SHP77 treated with DMSO at 0.1 percent for 48 hours (cell line): ENCODE data around the gene CCDC85B.

Source experiments
- DNase-seq: peaks from one replicate; lab custom pipeline; 2025; lab: John Stamatoyannopoulos, UW

CCDC85B gene

GRCh38 chr11:65857853-65858680 is 32.4 kb upstream of the CCDC85B start, which contains the start of gene CFL1:
TSS of gene CFL1 (minus strand) at chr11:65858180. CDS start at chr11:65858099, 81 bp downstream.
- peak; percentile 92 for DNase-seq

- peak; percentile 72 for DNase-seq
These were observed 31.8 kb upstream of the CCDC85B start for GRCh38 chr11:65858681-65859087.

DNA sequence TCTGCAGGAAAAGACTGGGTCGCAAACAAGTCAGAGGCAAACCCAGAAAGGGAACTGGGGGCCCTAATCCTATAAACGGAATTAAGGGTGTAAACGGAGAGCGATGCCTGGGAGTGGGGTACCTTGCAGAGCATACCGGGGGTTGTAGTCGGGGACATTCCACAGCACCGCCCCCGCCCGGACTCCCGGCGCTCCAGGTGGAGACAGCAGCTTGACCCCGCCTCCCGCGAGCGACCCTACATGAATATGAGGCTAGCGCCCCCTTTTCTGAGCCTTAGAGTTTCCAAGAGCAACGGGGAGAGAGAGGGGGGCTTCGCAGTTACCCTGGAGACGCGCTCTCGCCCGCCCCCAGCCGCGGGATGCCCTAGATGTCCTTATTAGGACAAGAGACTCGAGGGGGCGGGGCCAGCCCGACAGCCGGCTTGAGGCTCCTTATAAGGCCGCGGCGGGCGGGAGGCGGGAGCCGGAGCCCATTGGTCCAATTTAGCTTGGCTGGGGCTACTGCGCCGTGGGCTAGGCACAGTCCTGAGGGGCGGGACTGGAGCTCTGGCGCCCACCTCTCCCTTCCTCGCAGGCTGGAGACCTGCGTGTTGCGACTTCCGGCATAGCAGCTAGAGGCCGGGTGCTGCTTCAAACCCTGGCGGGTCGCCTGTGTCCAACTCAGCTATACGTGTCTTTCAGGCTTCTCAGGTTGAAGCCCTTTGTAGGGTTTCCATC is 31.2 kb upstream of the CCDC85B start:
- DNase-seq, result peak; percentile 93

DNA sequence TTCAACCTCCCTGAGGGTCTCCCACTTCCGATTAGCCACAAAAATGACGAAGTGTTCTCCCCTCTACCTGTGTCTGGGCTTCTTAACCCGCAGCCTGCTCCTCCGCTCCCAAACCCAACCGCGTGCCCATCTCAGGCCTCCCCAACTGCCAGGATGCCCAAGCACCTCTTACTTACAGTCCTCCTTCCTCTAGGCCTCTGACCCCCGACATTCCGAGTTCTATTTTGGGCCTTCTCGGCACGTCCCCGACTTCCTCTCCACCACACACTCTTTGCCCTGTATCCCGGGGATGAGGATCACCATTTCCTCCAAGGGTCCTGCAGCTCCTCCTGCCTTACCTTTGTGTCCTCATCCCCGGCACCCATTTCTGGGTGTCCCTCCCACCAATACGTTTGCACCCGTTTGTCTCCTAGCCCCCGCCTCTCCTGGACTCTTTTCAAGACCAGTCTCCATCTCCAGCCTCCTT is 30.6 kb upstream of the CCDC85B start:
- no peak for DNase-seq

DNA sequence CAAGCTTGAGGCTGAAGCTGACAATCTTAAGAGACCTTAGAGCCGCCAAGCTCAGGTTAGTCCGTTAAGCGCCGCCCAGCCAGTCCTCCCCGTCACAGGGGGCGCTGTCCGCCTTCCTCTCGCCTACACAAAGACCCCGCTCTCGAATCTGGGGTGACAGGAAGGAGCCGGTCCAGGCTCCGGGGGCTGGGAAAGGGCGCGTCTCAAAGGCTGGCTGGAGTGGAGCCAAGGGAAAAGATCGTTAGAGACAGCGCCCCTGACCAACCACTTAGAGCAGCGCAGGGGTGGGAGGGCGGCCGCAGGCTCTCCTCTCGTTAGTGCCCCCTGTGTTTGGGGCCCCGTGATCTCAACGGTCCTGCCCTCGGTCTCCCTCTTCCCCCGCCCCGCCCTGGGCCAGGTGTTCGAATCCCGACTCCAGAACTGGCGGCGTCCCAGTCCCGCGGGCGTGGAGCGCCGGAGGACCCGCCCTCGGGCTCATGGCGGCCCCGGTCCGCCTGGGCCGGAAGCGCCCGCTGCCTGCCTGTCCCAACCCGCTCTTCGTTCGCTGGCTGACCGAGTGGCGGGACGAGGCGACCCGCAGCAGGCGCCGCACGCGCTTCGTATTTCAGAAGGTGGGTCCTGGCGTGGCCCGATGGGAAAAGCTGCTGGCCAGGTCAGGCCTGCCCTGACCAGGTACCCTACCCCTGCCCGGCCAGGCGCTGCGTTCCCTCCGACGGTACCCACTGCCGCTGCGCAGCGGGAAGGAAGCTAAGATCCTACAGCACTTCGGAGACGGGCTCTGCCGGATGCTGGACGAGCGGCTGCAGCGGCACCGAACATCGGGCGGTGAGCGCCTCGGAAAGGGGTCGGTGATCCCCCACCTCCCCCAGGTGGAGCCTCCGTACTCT is 30.0 kb upstream of the CCDC85B start, which contains the start of gene MUS81:
Gene MUS81, plus strand, starts transcription at position 156 of the 887 bp plus-strand sequence. Its CDS starts 321 bp downstream, at position 477.
- peak; percentile 93 for DNase-seq

- DNase-seq, result no peak
These were observed 29.3 kb upstream of the CCDC85B start for GRCh38 chr11:65861165-65861505.

- DNase-seq, result no peak
These were observed 28.8 kb upstream of the CCDC85B start for GRCh38 chr11:65861533-65862183.

DNA sequence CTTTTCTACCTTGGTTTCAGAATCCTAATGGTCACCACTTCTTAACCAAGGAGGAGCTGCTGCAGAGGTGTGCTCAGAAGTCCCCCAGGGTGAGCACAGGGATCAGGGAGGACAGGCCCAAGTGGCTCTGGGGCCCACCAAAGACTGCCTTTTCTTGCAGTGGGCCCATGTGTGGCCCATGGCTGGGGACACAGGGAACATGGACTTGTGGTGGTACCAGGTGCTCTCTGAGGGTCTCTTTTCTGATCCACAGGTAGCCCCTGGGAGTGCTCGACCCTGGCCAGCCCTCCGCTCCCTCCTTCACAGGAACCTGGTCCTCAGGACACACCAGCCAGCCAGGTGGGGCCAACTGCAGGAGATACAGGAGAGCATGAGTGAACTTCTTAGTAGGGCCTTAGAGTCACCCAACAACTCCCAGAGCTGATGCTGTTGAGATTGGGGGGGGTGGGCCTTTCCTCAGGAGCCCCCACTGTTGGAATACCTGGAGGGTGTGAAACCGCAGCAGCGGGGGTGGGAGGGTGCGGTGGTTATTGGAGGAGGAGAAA is 28.2 kb upstream of the CCDC85B start:
- DNase-seq, result no peak

GRCh38 chr11:65862941-65863888 is 27.3 kb upstream of the CCDC85B start:
- DNase-seq, result no peak

DNA sequence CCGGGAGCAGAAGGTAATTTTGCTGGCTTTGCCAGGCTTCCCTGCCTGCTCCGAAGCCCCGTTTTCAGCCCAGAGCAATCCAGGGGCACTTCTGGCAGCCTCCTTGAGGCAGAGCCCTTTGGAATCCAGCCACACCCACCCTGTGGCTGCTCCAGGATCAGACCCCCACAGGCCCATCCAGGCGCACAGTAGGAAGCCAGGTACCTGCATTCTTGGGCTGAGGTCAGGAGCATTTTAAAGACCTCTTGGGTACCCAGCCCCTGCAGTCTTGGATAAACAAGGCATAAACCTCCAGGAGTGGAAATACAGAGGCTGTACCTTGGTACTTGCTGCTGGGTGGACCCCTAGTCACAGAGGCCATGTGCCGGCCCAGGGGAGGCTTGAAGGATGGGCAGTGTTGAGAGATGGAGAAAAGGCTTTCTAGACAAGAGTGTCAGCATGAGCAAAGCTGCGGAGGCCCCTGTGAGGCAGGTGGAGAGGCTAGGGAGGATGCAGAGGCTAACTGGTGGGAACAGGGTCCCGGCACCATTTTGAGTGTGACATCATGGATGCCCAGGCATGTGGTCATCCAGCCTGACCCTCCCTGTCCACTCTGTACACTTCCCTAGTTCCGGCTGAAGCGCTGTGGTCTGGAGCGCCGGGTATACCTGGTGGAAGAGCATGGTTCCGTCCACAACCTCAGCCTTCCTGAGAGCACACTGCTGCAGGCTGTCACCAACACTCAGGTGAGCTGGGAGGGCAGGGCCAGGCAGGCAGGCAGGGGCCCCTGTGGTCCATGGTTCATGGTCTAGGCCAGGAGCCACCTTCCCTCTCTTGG is 26.4 kb upstream of the CCDC85B start:
- no peak for DNase-seq

DNA sequence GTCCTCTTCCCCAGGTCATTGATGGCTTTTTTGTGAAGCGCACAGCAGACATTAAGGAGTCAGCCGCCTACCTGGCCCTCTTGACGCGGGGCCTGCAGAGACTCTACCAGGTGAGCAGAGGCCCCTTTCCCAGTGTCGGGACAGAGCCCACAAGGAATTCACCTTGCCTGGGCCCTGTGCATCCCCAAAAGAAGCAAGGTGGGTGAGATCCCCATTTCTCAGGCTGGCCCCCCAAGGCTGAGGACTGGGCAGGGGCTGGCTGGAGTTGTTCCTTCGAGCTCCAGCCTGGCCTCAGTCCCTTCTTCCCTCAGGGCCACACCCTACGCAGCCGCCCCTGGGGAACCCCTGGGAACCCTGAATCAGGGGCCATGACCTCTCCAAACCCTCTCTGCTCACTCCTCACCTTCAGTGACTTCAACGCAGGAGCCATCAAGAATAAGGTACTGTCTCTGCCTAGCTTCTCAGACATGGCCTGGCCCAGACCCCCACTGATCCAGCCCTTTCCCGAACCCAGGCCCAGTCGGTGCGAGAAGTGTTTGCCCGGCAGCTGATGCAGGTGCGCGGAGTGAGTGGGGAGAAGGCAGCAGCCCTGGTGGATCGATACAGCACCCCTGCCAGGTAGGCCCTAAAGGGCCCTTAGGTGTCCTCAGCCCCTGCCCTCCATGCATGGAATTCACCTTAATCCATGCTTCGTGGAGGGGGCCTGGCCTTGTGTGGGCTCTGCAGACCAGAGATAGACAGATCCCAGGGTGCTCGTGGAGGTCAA is 25.6 kb upstream of the CCDC85B start:
- no peak for DNase-seq

- DNase-seq, result no peak
These were observed 24.8 kb upstream of the CCDC85B start for GRCh38 chr11:65865550-65866172.

- no peak for DNase-seq
These were observed 23.8 kb upstream of the CCDC85B start for GRCh38 chr11:65866509-65867283.

GRCh38 chr11:65867284-65868071 is 23.0 kb upstream of the CCDC85B start:
- no peak for DNase-seq

GRCh38 chr11:65868076-65868667 is 22.3 kb upstream of the CCDC85B start:
- no peak for DNase-seq

- DNase-seq, result no peak
These were observed 21.6 kb upstream of the CCDC85B start for GRCh38 chr11:65868907-65869306.
